ENCODE results near the gene DEFB131A. TPM values are rescaled to one million over a fixed set of nuclear protein-coding genes. Genes with fewer than 3 reads are reported as not detected.
"Not testable (repeated sequence)": the region's sequence is repeated elsewhere in the genome, so short reads cannot be mapped to it uniquely, and the experiment has no call there.

The DEFB131A gene
- total and polyA plus RNA-seq, 10 of the 15 experiments (the other 5 are each of a cell fraction or from before 2014, with no cell fraction given): not detected

DNA sequence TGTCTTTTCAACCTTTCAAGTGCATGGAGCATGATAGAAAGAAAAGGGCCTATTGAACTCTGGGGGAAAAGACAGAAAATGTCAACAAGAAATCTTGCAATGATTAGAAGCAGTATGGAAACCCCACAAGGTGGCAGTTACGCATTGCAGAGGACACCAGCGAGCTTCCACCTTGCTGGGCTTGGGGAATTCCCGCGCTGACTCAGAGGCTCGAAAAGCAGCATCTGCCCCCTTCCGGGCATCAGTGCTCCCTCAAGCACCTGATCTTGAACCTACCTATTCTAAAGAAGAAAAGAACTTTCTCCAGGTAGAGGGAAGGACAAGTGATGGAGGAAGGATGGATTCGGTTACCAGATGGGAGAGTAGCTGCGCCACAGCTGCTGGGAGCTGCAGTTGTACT is 35.3 kb downstream of the DEFB131A start:
- no CpG with 5 or more reads among the region's 8 CpGs for WGBS (ENCODE audit: insufficient coverage, insufficient replicate concordance, low lambda C conversion rate, missing lambda C conversion rate)
- BruUV-seq (replicated peaks); DNase-seq (ENCODE audit: low read depth, low spot score); H3K27ac ChIP-seq (ENCODE audit: control insufficient read depth, insufficient read depth); H3K27me3 ChIP-seq (replicated peaks in 1 of 2; ENCODE audit: control insufficient read depth in 2 of 2, insufficient read depth in 2 of 2, low read length in 1 of 2); CTCF ChIA-PET; H3K4me2 ChIP-seq (ENCODE audit: control insufficient read depth, insufficient read depth); H4K20me1 ChIP-seq (ENCODE audit: control insufficient read depth, insufficient read depth); intact Hi-C loops (cut with micrococcal nuclease; ENCODE audit: unreplicated experiment); H3K36me3 ChIP-seq (ENCODE audit: control insufficient read depth in 2 of 2, insufficient read depth in 2 of 2, low read length in 1 of 2); ATAC-seq; H3K4me1 ChIP-seq (ENCODE audit: control insufficient read depth, insufficient read depth, low read length); H3K79me2 ChIP-seq (ENCODE audit: control insufficient read depth, insufficient read depth, low read length); H3K9ac ChIP-seq (ENCODE audit: control insufficient read depth, insufficient read depth, low read length); H3K4me3 ChIP-seq; H3K9me3 ChIP-seq (replicated peaks; ENCODE audit: control insufficient read depth, insufficient read depth, low read length); POLR2A ChIA-PET; RAD21 ChIA-PET (ENCODE audit: unreplicated experiment); H2AFZ ChIP-seq (ENCODE audit: control insufficient read depth, low read depth, low read length); in situ Hi-C loops (cut with MboI); SMC1A ChIA-PET (ENCODE audit: uncharacterized antibody, unreplicated experiment); FAIRE-seq: not testable (repeated sequence)

DNA sequence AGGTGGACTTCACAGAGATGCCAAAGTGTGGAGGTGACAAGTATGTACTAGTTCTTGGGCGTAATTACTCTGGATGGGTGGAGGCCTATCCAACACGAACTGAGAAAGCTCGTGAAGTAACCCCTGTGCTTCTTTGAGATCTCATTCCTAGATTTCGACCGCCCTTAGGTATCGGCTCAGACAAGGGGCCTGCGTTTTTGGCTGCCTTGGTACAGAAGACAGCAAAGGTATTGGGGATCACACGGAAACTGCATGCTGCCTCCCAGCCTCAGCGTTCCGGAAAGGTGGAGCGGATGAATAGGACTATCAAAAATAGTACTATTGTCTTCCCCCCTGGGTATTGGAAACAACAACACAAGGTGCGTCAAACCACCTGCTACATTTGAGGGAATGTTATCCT is 35.9 kb downstream of the DEFB131A start:
- RAD21 ChIA-PET (ENCODE audit: unreplicated experiment); intact Hi-C loops (cut with micrococcal nuclease; ENCODE audit: unreplicated experiment); H3K27me3 ChIP-seq (replicated peaks in 1 of 2; ENCODE audit: control insufficient read depth in 2 of 2, insufficient read depth in 2 of 2, low read length in 1 of 2); H3K27ac ChIP-seq (ENCODE audit: control insufficient read depth, insufficient read depth); H4K20me1 ChIP-seq (ENCODE audit: control insufficient read depth, insufficient read depth); in situ Hi-C loops (cut with MboI); H3K9me3 ChIP-seq (replicated peaks; ENCODE audit: control insufficient read depth, insufficient read depth, low read length); SMC1A ChIA-PET (ENCODE audit: uncharacterized antibody, unreplicated experiment); H3K4me1 ChIP-seq (ENCODE audit: control insufficient read depth, insufficient read depth, low read length); BruUV-seq (replicated peaks); H2AFZ ChIP-seq (ENCODE audit: control insufficient read depth, low read depth, low read length); H3K9ac ChIP-seq (ENCODE audit: control insufficient read depth, insufficient read depth, low read length); CTCF ChIA-PET; H3K79me2 ChIP-seq (ENCODE audit: control insufficient read depth, insufficient read depth, low read length); POLR2A ChIA-PET; H3K36me3 ChIP-seq (ENCODE audit: control insufficient read depth in 2 of 2, insufficient read depth in 2 of 2, low read length in 1 of 2); H3K4me3 ChIP-seq; ATAC-seq; H3K4me2 ChIP-seq (ENCODE audit: control insufficient read depth, insufficient read depth); FAIRE-seq; DNase-seq (ENCODE audit: low read depth, low spot score): not testable (repeated sequence)
- 50% methylated on average over 12 of the region's 12 CpGs for WGBS (ENCODE audit: insufficient coverage, insufficient replicate concordance, low lambda C conversion rate, missing lambda C conversion rate)

DNA sequence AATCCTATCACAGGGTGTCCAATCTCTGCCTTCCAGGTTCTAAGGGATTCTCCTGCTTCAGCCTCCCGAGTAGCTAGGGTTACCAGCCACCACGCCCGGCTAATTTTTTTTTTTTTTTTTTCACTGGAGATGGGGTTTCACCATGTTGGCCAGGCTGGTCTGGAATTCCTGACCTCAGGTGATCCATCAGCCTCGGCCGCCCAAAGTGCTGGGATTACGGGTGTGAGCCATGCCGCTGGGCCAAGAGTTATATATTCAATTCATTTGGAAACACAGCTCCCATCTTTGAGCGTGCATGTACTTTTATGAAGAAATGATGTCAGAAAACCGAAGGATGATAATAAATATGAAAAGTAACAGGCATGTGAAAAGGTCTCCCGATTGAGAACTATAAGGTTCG is 38.7 kb downstream of the DEFB131A start:
- H3K9ac ChIP-seq (ENCODE audit: control insufficient read depth, insufficient read depth, low read length); BruUV-seq (replicated peaks); FAIRE-seq; H3K4me2 ChIP-seq (ENCODE audit: control insufficient read depth, insufficient read depth); H3K27me3 ChIP-seq (replicated peaks in 1 of 2; ENCODE audit: control insufficient read depth in 2 of 2, insufficient read depth in 2 of 2, low read length in 1 of 2); intact Hi-C loops (cut with micrococcal nuclease; ENCODE audit: unreplicated experiment); CTCF ChIA-PET; H3K4me1 ChIP-seq (ENCODE audit: control insufficient read depth, insufficient read depth, low read length); H3K79me2 ChIP-seq (ENCODE audit: control insufficient read depth, insufficient read depth, low read length); ATAC-seq; H2AFZ ChIP-seq (ENCODE audit: control insufficient read depth, low read depth, low read length); H3K9me3 ChIP-seq (replicated peaks; ENCODE audit: control insufficient read depth, insufficient read depth, low read length); H3K27ac ChIP-seq (ENCODE audit: control insufficient read depth, insufficient read depth); DNase-seq (ENCODE audit: low read depth, low spot score); in situ Hi-C loops (cut with MboI); H4K20me1 ChIP-seq (ENCODE audit: control insufficient read depth, insufficient read depth); H3K4me3 ChIP-seq; POLR2A ChIA-PET; RAD21 ChIA-PET (ENCODE audit: unreplicated experiment); H3K36me3 ChIP-seq (ENCODE audit: control insufficient read depth in 2 of 2, insufficient read depth in 2 of 2, low read length in 1 of 2): not testable (repeated sequence)
- SMC1A ChIA-PET (ENCODE audit: uncharacterized antibody, unreplicated experiment): interaction anchor here (0.6 kb wide), 1 partner anchor 517 kb away, joined by 3 read pairs; no protein-coding TSS in a partner anchor
- WGBS (ENCODE audit: insufficient coverage, insufficient replicate concordance, low lambda C conversion rate, missing lambda C conversion rate): 40% methylated on average over 9 of the region's 11 CpGs

DNA sequence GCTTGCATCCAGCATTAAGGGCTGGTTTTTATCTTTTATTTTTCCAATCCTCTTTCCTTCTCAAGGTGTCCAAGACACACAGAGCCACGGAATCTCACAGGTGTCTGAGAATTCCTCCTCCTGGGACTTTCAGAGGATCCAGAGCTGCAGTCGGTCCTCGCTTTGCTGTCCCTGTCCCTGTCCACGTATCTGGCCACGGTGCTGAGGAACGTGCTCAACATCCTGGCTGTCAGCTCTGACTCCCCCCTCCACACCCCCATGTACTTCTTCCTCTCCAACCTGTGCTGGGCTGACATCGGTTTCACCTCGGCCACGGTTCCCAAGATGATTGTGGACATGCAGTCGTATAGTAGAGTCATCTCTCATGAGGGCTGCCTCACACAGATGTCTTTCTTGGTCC is 39.5 kb downstream of the DEFB131A start:
- H4K20me1 ChIP-seq (ENCODE audit: control insufficient read depth, insufficient read depth); H3K27me3 ChIP-seq (replicated peaks in 1 of 2; ENCODE audit: control insufficient read depth in 2 of 2, insufficient read depth in 2 of 2, low read length in 1 of 2); BruUV-seq (replicated peaks); H2AFZ ChIP-seq (ENCODE audit: control insufficient read depth, low read depth, low read length); H3K4me1 ChIP-seq (ENCODE audit: control insufficient read depth, insufficient read depth, low read length); POLR2A ChIA-PET; H3K27ac ChIP-seq (ENCODE audit: control insufficient read depth, insufficient read depth); RAD21 ChIA-PET (ENCODE audit: unreplicated experiment); FAIRE-seq; SMC1A ChIA-PET (ENCODE audit: uncharacterized antibody, unreplicated experiment); H3K9me3 ChIP-seq (replicated peaks; ENCODE audit: control insufficient read depth, insufficient read depth, low read length); DNase-seq (ENCODE audit: low read depth, low spot score); H3K9ac ChIP-seq (ENCODE audit: control insufficient read depth, insufficient read depth, low read length); H3K79me2 ChIP-seq (ENCODE audit: control insufficient read depth, insufficient read depth, low read length); in situ Hi-C loops (cut with MboI); H3K4me3 ChIP-seq; ATAC-seq; H3K36me3 ChIP-seq (ENCODE audit: control insufficient read depth in 2 of 2, insufficient read depth in 2 of 2, low read length in 1 of 2); CTCF ChIA-PET; H3K4me2 ChIP-seq (ENCODE audit: control insufficient read depth, insufficient read depth); intact Hi-C loops (cut with micrococcal nuclease; ENCODE audit: unreplicated experiment): not testable (repeated sequence)
- 55% methylated on average over 8 of the region's 10 CpGs for WGBS (ENCODE audit: insufficient coverage, insufficient replicate concordance, low lambda C conversion rate, missing lambda C conversion rate)
